Aorta (tissue), 5 donors: ENCODE results near the gene B4GALNT4. TPM values are rescaled to one million over a fixed set of nuclear protein-coding genes. Genes with fewer than 3 reads are reported as not detected.

Source experiments
- ATAC-seq: fragments of 200-7000 bp; cut with Tn5 transposase; one replicate; pipeline ENCODE4 v1.9.1; 2022; ENCODE audit warnings: moderate library complexity; ENCODE audit not compliant: low FRiP score
- DNase-seq, 2 donors: peaks; one replicate each; pipeline ENCODE4 v3.0.0-alpha.2; 2020
- H3K27ac ChIP-seq, 2 donors: one replicate each; pipeline ENCODE4 v1.5.1; 2013; ENCODE audit warnings: low read length in 2 of 2, mild to moderate bottlenecking in 2 of 2, moderate library complexity in 2 of 2, control low read depth in 1 of 2, inconsistent platforms in 1 of 2, low read depth in 1 of 2
- H3K27me3 ChIP-seq, 2 donors: one replicate each; pipeline ENCODE4 v1.6.1; 2013; ENCODE audit warnings: control low read depth in 1 of 2, low read length in 1 of 2, mild to moderate bottlenecking in 1 of 2, moderate library complexity in 1 of 2; ENCODE audit not compliant: insufficient read depth in 2 of 2, control insufficient read depth in 1 of 2
- H3K36me3 ChIP-seq, 2 donors: one replicate each; pipeline ENCODE4 v1.6.1; 2013; ENCODE audit warnings: control low read depth in 1 of 2, low read length in 1 of 2, mild to moderate bottlenecking in 1 of 2; ENCODE audit not compliant: insufficient read depth in 2 of 2, control insufficient read depth in 1 of 2
- H3K4me1 ChIP-seq, 2 donors: one replicate each; pipeline ENCODE4 v1.6.1; 2013; ENCODE audit warnings: low read length in 2 of 2, control low read depth in 1 of 2, mild to moderate bottlenecking in 1 of 2, moderate library complexity in 1 of 2; ENCODE audit not compliant: insufficient read depth in 2 of 2, control insufficient read depth in 1 of 2
- H3K4me3 ChIP-seq, 2 donors: one replicate each; pipeline ENCODE4 v1.5.1; 2013; ENCODE audit warnings: low read length in 2 of 2, control low read depth in 1 of 2, mild to moderate bottlenecking in 1 of 2
- H3K9me3 ChIP-seq: one replicate; pipeline ENCODE4 v1.6.1; 2013; ENCODE audit warnings: mild to moderate bottlenecking, low read length; ENCODE audit not compliant: control insufficient read depth
- WGBS, 2 donors: extraction: QIAGEN DNeasy Blood & Tissue Kit; methylation state at CpG; one replicate each; pipeline ENCODE4 v1.1.7; 2013; 5-methylcytosine and 5-hydroxymethylcytosine counted together
- intact Hi-C, 2 donors: fragments of 100-400 bp; cut with DNase I; formaldehyde crosslinking; loops; one replicate each; pipeline versions ENCODE4 v1.14.2 to v1.15.0; 2022
- polyA plus RNA-seq, 2 donors: library from polyadenylated mRNA; stranded (reverse); fragments of 200-250 nt; gene quantifications; one replicate each; pipeline ENCODE4 v1.2.3, GENCODE V29; 2013
- total RNA-seq, 2 donors: library from RNA; stranded (reverse); fragmentation: NEBNext Ultra II Directional; extraction: Animal tissue kit (Norgen Biotek cat#: 25700); gene quantifications; one replicate each; pipeline ENCODE4 v1.2.1, GENCODE V29; 2021
- donor health status: healthy with polysubstance abuse.
- donor health status: Bipolar disorder and iron deficiency.
- donor health status: DM: no; HTN: no; CAD: no.
- donor health status: DM: no; HTN: no; CAD: no.
- donor health status: DM: yes; HTN: yes; CAD: no.

Gene B4GALNT4
- total and polyA plus RNA-seq, 4 donors, result 0.38 to 4.6 (median 1.9) TPM

GRCh38 chr11:425301-425700, 56.0 kb downstream of the B4GALNT4 start:
- Histone ChIP-seq H3K9me3 (no peaks in the 10 kb centered on the region), H3K4me3 (no peak overlapping the region), H3K36me3 (no peaks in the 10 kb centered on the region), H3K27me3 (no peaks in the 10 kb centered on the region), H3K4me1 (no peaks in the 10 kb centered on the region), H3K27ac (no peak overlapping the region)
- no peak for ATAC-seq
- no peak for DNase-seq
- 62 to 66% methylated on average over 4 of the region's 4 CpGs for WGBS, 2 donors
- intact Hi-C loops, result no loop called here

GRCh38 chr11:426851-427250, 57.6 kb downstream of the B4GALNT4 start:
- no peaks in the 10 kb centered on the region for H3K9me3 ChIP-seq
- intact Hi-C loops, result no loop called here
- H3K27me3 ChIP-seq, result no peaks in the 10 kb centered on the region
- no peaks in the 10 kb centered on the region for H3K36me3 ChIP-seq
- peak in 1 of 2 donors; percentile 31 for DNase-seq
- no peak overlapping the region for H3K4me3 ChIP-seq
- no peaks in the 10 kb centered on the region for H3K4me1 ChIP-seq
- 85 to 86% methylated on average over 8 of the region's 8 CpGs for WGBS, 2 donors
- H3K27ac ChIP-seq, result no peak overlapping the region
- ATAC-seq, result no peak

- 90 to 94% methylated on average over 24 of the region's 24 CpGs for WGBS, 2 donors
- Histone ChIP-seq H3K36me3 (no peaks in the 10 kb centered on the region), H3K4me1 (no peaks in the 10 kb centered on the region), H3K27ac (no peak overlapping the region), H3K27me3 (no peaks in the 10 kb centered on the region), H3K4me3 (no peak overlapping the region), H3K9me3 (no peaks in the 10 kb centered on the region)
- ATAC-seq (no peak), DNase-seq (peak in 1 of 2 donors; percentile 38)
- intact Hi-C loops, result no loop called here
Measured at GRCh38 chr11:428295-428694, 59.0 kb downstream of the B4GALNT4 start.

GRCh38 chr11:429391-429790, 60.1 kb downstream of the B4GALNT4 start:
- Histone ChIP-seq H3K27me3 (no peaks in the 10 kb centered on the region), H3K4me3 (no peak overlapping the region), H3K27ac (no peak overlapping the region), H3K9me3 (no peaks in the 10 kb centered on the region), H3K36me3 (no peaks in the 10 kb centered on the region), H3K4me1 (no peaks in the 10 kb centered on the region)
- WGBS, 2 donors, result 88 to 92% methylated on average over 27 of the region's 27 CpGs
- peak in 1 of 2 donors; percentile 33 for DNase-seq
- ATAC-seq, result no peak
- intact Hi-C loops, result no loop called here

GRCh38 chr11:429931-430456, 60.7 kb downstream of the B4GALNT4 start:
- DNase-seq (peak in 1 of 2 donors; percentile 40), ATAC-seq (no peak)
- intact Hi-C loops, result no loop called here
- no peaks in the 10 kb centered on the region for H3K27me3 ChIP-seq
- H3K4me1 ChIP-seq, result no peaks in the 10 kb centered on the region
- no peaks in the 10 kb centered on the region for H3K36me3 ChIP-seq
- no peak overlapping the region for H3K4me3 ChIP-seq
- H3K27ac ChIP-seq, result no peak overlapping the region
- no peaks in the 10 kb centered on the region for H3K9me3 ChIP-seq
- WGBS, 2 donors, result 36 to 55% methylated on average over 23 to 25 of the region's 25 CpGs

Other genes starting within 250 kb of the B4GALNT4 start
- not detected for gene SCGB1C1, start 176.4 kb upstream of the B4GALNT4 start, total RNA-seq
- not detected for gene SCGB1C1, start 176.4 kb upstream of the B4GALNT4 start, polyA plus RNA-seq
- gene BET1L, start 162.1 kb upstream of the B4GALNT4 start, total RNA-seq, result 10 to 100 TPM; 50.3 to 55.4 TPM
- gene BET1L, start 162.1 kb upstream of the B4GALNT4 start, polyA plus RNA-seq, result 10 to 100 TPM; 24.0 to 40.1 TPM
- 10 to 100 TPM; 70.1 to 77.3 TPM for gene RIC8A, start 161.8 kb upstream of the B4GALNT4 start, total RNA-seq
- 10 to 100 TPM; 30.6 to 65.6 TPM for gene RIC8A, start 161.8 kb upstream of the B4GALNT4 start, polyA plus RNA-seq
- 10 to 100 TPM in 1 of 2 donors, 1 to 10 TPM in 1; 8.6 to 17.6 TPM for gene SIRT3, start 133.2 kb upstream of the B4GALNT4 start, total RNA-seq
- 10 to 100 TPM; 14.8 to 24.8 TPM for gene SIRT3, start 133.2 kb upstream of the B4GALNT4 start, polyA plus RNA-seq
- 10 to 100 TPM; 75.4 to 80.9 TPM for gene PSMD13, start 132.5 kb upstream of the B4GALNT4 start, total RNA-seq
- 100 to 1,000 TPM in 1 of 2 donors, 10 to 100 TPM in 1; 70.9 to 123 TPM for gene PSMD13, start 132.5 kb upstream of the B4GALNT4 start, polyA plus RNA-seq
- under 1 TPM; 0.66 to 0.88 TPM for gene NLRP6, start 91.1 kb upstream of the B4GALNT4 start, total RNA-seq
- 1 to 10 TPM in 1 of 2 donors, not detected in 1; 6.1 TPM for gene NLRP6, start 91.1 kb upstream of the B4GALNT4 start, polyA plus RNA-seq
- 10 to 100 TPM; 42.1 to 61.6 TPM for gene PGGHG, start 80.4 kb upstream of the B4GALNT4 start, total RNA-seq
- 100 to 1,000 TPM in 1 of 2 donors, 10 to 100 TPM in 1; 23.9 to 197 TPM for gene PGGHG, start 80.4 kb upstream of the B4GALNT4 start, polyA plus RNA-seq
- not detected for gene IFITM5, start 70.0 kb upstream of the B4GALNT4 start, total RNA-seq
- gene IFITM5, start 70.0 kb upstream of the B4GALNT4 start, polyA plus RNA-seq, result not detected
- 100 to 1,000 TPM; 695 to 841 TPM for gene IFITM2, start 61.7 kb upstream of the B4GALNT4 start, total RNA-seq
- 1,000 to 10,000 TPM in 1 of 2 donors, 100 to 1,000 TPM in 1; 424 to 1,109 TPM for gene IFITM2, start 61.7 kb upstream of the B4GALNT4 start, polyA plus RNA-seq
- gene IFITM1, start 55.5 kb upstream of the B4GALNT4 start, total RNA-seq, result 100 to 1,000 TPM; 278 to 311 TPM
- gene IFITM1, start 55.5 kb upstream of the B4GALNT4 start, polyA plus RNA-seq, result 10 to 100 TPM; 46.7 to 88.3 TPM
- 1,000 to 10,000 TPM; 1,112 to 1,381 TPM for gene IFITM3, start 48.6 kb upstream of the B4GALNT4 start, total RNA-seq
- 1,000 to 10,000 TPM in 1 of 2 donors, 100 to 1,000 TPM in 1; 856 to 2,374 TPM for gene IFITM3, start 48.6 kb upstream of the B4GALNT4 start, polyA plus RNA-seq
- under 1 TPM in 1 of 2 donors, not detected in 1; 0.42 TPM for gene PKP3, start 24.7 kb downstream of the B4GALNT4 start, total RNA-seq
- 10 to 100 TPM in 1 of 2 donors, under 1 TPM in 1; 0.05 to 10.9 TPM for gene PKP3, start 24.7 kb downstream of the B4GALNT4 start, polyA plus RNA-seq
- 10 to 100 TPM; 19.8 to 47.8 TPM for gene SIGIRR, start 45.5 kb downstream of the B4GALNT4 start, total RNA-seq
- 10 to 100 TPM; 27.8 to 52.7 TPM for gene SIGIRR, start 45.5 kb downstream of the B4GALNT4 start, polyA plus RNA-seq
- 1 to 10 TPM; 1.3 to 2.8 TPM for gene ANO9, start 72.5 kb downstream of the B4GALNT4 start, total RNA-seq
- gene ANO9, start 72.5 kb downstream of the B4GALNT4 start, polyA plus RNA-seq, result 1 to 10 TPM in 1 of 2 donors, under 1 TPM in 1; 0.41 to 8.1 TPM
- 10 to 100 TPM; 19.2 to 34.1 TPM for gene PTDSS2, start 80.8 kb downstream of the B4GALNT4 start, total RNA-seq
- gene PTDSS2, start 80.8 kb downstream of the B4GALNT4 start, polyA plus RNA-seq, result 10 to 100 TPM; 10.1 to 47.6 TPM
- gene RNH1, start 137.7 kb downstream of the B4GALNT4 start, total RNA-seq, result 100 to 1,000 TPM; 146 to 184 TPM
- 100 to 1,000 TPM; 125 to 224 TPM for gene RNH1, start 137.7 kb downstream of the B4GALNT4 start, polyA plus RNA-seq
- gene HRAS, start 166.1 kb downstream of the B4GALNT4 start, total RNA-seq, result 10 to 100 TPM; 35.9 to 44.9 TPM
- gene HRAS, start 166.1 kb downstream of the B4GALNT4 start, polyA plus RNA-seq, result 100 to 1,000 TPM in 1 of 2 donors, 10 to 100 TPM in 1; 75.9 to 142 TPM
- gene LRRC56, start 168.0 kb downstream of the B4GALNT4 start, total RNA-seq, result 1 to 10 TPM; 1.0 to 1.3 TPM
- gene LRRC56, start 168.0 kb downstream of the B4GALNT4 start, polyA plus RNA-seq, result 1 to 10 TPM in 1 of 2 donors, under 1 TPM in 1; 0.25 to 1.5 TPM
- gene LMNTD2, start 191.2 kb downstream of the B4GALNT4 start, total RNA-seq, result 1 to 10 TPM; 1.4 to 1.9 TPM
- 1 to 10 TPM; 1.7 to 1.9 TPM for gene LMNTD2, start 191.2 kb downstream of the B4GALNT4 start, polyA plus RNA-seq
- gene RASSF7, start 191.5 kb downstream of the B4GALNT4 start, total RNA-seq, result 1 to 10 TPM; 5.6 to 8.5 TPM
- 1 to 10 TPM; 8.4 to 9.9 TPM for gene RASSF7, start 191.5 kb downstream of the B4GALNT4 start, polyA plus RNA-seq
- gene PHRF1, start 207.0 kb downstream of the B4GALNT4 start, total RNA-seq, result 10 to 100 TPM; 26.6 to 32.4 TPM
- 10 to 100 TPM in 1 of 2 donors, 1 to 10 TPM in 1; 7.6 to 18.1 TPM for gene PHRF1, start 207.0 kb downstream of the B4GALNT4 start, polyA plus RNA-seq
- gene IRF7, start 246.5 kb downstream of the B4GALNT4 start, total RNA-seq, result 10 to 100 TPM; 23.3 to 30.9 TPM
- gene IRF7, start 246.5 kb downstream of the B4GALNT4 start, polyA plus RNA-seq, result 10 to 100 TPM; 13.4 to 29.3 TPM